Loucy (cell line): ENCODE measurements around the gene ROPN1B.

Source experiments
- H2AFZ ChIP-seq: fragments of 200-600 bp; sonication (generic); 2 replicates; pipeline ENCODE4 v1.6.0; 2016; ENCODE audit warnings: antibody characterized with exemption, mild to moderate bottlenecking, low read length, moderate library complexity
- H3F3A ChIP-seq: fragments of 200-600 bp; 2 replicates; pipeline ENCODE4 v1.6.0; 2016; ENCODE audit warnings: antibody characterized with exemption, low read depth, mild to moderate bottlenecking
- H3K27me3 ChIP-seq: fragments of 200-600 bp; sonication (generic); 2 replicates; pipeline ENCODE4 v1.6.1; 2014; ENCODE audit warnings: low read length, mild to moderate bottlenecking; ENCODE audit not compliant: insufficient read depth, poor library complexity, severe bottlenecking
- H3K36me3 ChIP-seq: fragments of 200-600 bp; sonication (generic); 2 replicates; pipeline ENCODE4 v1.6.1; 2016; ENCODE audit warnings: low read length; ENCODE audit not compliant: insufficient read depth
- H3K4me1 ChIP-seq: fragments of 200-600 bp; sonication (generic); 2 replicates; pipeline ENCODE4 v1.5.1; 2014; ENCODE audit warnings: low read length, mild to moderate bottlenecking; ENCODE audit not compliant: insufficient read depth, poor library complexity, severe bottlenecking
- H3K4me2 ChIP-seq: fragments of 200-600 bp; sonication (generic); 2 replicates; pipeline ENCODE4 v1.6.0; 2014; ENCODE audit warnings: antibody characterized with exemption, low read length, low read depth, mild to moderate bottlenecking; ENCODE audit not compliant: poor library complexity, severe bottlenecking
- H3K4me3 ChIP-seq: fragments of 200-600 bp; sonication (generic); 2 replicates; pipeline ENCODE4 v1.5.1; 2014; ENCODE audit warnings: low read length, mild to moderate bottlenecking, mixed read lengths; ENCODE audit not compliant: poor library complexity, severe bottlenecking
- H3K79me2 ChIP-seq: fragments of 200-600 bp; sonication (generic); 2 replicates; pipeline ENCODE4 v1.6.1; 2014; ENCODE audit warnings: low read length; ENCODE audit not compliant: insufficient read depth
- H3K9ac ChIP-seq: fragments of 200-600 bp; sonication (generic); 2 replicates; pipeline ENCODE4 v1.6.0; 2014; ENCODE audit warnings: mild to moderate bottlenecking, low read depth, low read length, moderate library complexity; ENCODE audit not compliant: poor library complexity, severe bottlenecking
- H3K9me2 ChIP-seq: fragments of 200-600 bp; sonication (generic); replicated peaks from 2 replicates; pipeline ENCODE4 v1.6.1; 2016; ENCODE audit warnings: low read depth, low read length, mixed read lengths
- H3K9me3 ChIP-seq: fragments of 200-600 bp; sonication (generic); 2 replicates; pipeline ENCODE4 v1.6.1; 2014; ENCODE audit warnings: mild to moderate bottlenecking, antibody characterized with exemption, low read length, low read depth; ENCODE audit not compliant: insufficient read depth
- H4K20me1 ChIP-seq: fragments of 200-600 bp; sonication (generic); 2 replicates; pipeline ENCODE4 v1.6.0; 2014; ENCODE audit warnings: antibody characterized with exemption, low read length, mild to moderate bottlenecking; ENCODE audit not compliant: insufficient read depth, poor library complexity, severe bottlenecking
- CTCF ChIP-seq: fragments of 200-600 bp; sonication (generic); conservative IDR thresholded peaks from 2 replicates; pipeline ENCODE4 v1.5.1; 2014; ENCODE audit warnings: mild to moderate bottlenecking, antibody characterized with exemption, low read length
- EZH2phosphoT487 ChIP-seq: fragments of 200-600 bp; IDR thresholded peaks from 2 replicates; pipeline ENCODE4 v1.6.1; 2018; ENCODE audit warnings: antibody characterized with exemption, mild to moderate bottlenecking, moderate library complexity, borderline replicate concordance

Gene ROPN1B

GRCh38 chr3:126002189-126002588 is 33.2 kb downstream of the ROPN1B start:
- Histone ChIP-seq H3K4me2 (no peak overlapping the region), H3K36me3 (no peaks in the 10 kb centered on the region; the same call in 1 of the 2 replicates), H3K4me1 (no peaks in the 10 kb centered on the region), H3K79me2 (no peaks in the 10 kb centered on the region), H3K4me3 (no peak overlapping the region), H3K9me3 (no peaks in the 10 kb centered on the region), H3K9me2 (no peaks in the 10 kb centered on the region), H3K9ac (no peak overlapping the region), H4K20me1 (no peaks in the 10 kb centered on the region), H2AFZ (no peak overlapping the region), H3K27me3 (no peaks in the 10 kb centered on the region), H3F3A (no peaks in the 10 kb centered on the region)
- TF ChIP-seq EZH2phosphoT487 (no peak), CTCF (no peak)

GRCh38 chr3:126003447-126004190 is 34.6 kb downstream of the ROPN1B start:
- Histone ChIP-seq H3K36me3 (peaks cover 10% of the 10 kb centered on the region; the same call in 1 of the 2 replicates), H4K20me1 (no peaks in the 10 kb centered on the region), H3K9me2 (no peaks in the 10 kb centered on the region), H3K4me1 (no peaks in the 10 kb centered on the region), H2AFZ (no peak overlapping the region), H3K9me3 (no peaks in the 10 kb centered on the region), H3K79me2 (no peaks in the 10 kb centered on the region), H3K4me2 (no peak overlapping the region), H3F3A (no peaks in the 10 kb centered on the region), H3K27me3 (no peaks in the 10 kb centered on the region), H3K9ac (no peak overlapping the region), H3K4me3 (no peak overlapping the region)
- TF ChIP-seq EZH2phosphoT487 (no peak), CTCF (no peak)

- no peaks in the 10 kb centered on the region for H3K4me1 ChIP-seq
- no peaks in the 10 kb centered on the region for H3K9me3 ChIP-seq
- no peaks in the 10 kb centered on the region for H3K27me3 ChIP-seq
- TF ChIP-seq CTCF (no peak), EZH2phosphoT487 (no peak)
- H3K9ac ChIP-seq = no peak overlapping the region
- no peaks in the 10 kb centered on the region for H3F3A ChIP-seq
- H3K4me2 ChIP-seq = no peak overlapping the region
- H3K4me3 ChIP-seq = no peak overlapping the region
- no peaks in the 10 kb centered on the region for H3K9me2 ChIP-seq
- H4K20me1 ChIP-seq = no peaks in the 10 kb centered on the region
- H3K36me3 ChIP-seq = peaks cover 10% of the 10 kb centered on the region; the same call in 1 of the 2 replicates
- no peak overlapping the region for H2AFZ ChIP-seq
- H3K79me2 ChIP-seq = no peaks in the 10 kb centered on the region
Measured at GRCh38 chr3:126004217-126004616, 35.2 kb downstream of the ROPN1B start.
